ENCODE results near the gene CLTCL1.
A peak's percentile ranks its signal among the peaks of the same experiment; 100 is the strongest.

CLTCL1 gene

DNA sequence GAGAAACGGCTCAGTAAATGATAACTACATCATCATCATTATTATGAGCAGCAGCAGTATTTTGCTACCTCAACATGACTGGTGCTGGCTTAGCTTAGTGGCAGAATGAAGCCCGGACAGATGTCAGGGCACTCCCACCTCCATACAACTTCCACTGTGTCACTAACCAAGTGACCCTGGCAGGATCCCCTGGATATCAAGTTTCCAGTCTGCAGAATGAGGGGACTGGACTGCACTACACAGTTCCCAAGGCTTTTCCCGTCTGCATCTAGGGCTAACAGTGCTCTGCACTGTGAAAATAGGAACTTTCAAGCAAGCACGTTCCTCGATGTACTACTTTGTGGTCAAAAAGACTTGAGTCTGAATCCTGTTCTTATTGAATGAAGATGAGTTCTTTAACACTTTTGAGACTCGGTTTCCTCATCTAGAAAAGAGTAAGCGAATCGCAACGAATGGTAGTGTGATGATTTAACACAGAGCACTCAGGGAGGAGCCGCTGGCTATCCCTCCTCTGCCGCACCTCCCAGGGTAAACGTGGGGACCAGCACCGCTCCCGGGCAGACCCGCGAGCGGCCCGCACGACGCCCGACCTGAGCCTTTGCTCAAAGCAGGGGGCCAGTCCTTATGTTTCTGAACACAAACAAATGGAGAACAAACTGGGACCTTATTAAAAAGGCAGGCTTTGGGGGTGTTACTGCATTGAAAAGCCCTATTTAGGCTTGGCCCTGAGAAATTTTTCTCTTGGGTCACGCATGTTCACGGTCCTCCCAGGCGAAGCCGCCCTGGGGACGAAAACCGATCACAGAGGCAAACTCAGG, 910 bp downstream of the CLTCL1 start:
- peak overlapping the region; percentile 74 for H2AFZ ChIP-seq
- H3K4me3 ChIP-seq (ENCODE audit: low read depth, low read length): peak overlapping the region; percentile 57
- H3K4me2 ChIP-seq (ENCODE audit: low read length): peak overlapping the region; percentile 83
- no peaks in the 10 kb centered on the region for H3K9me3 ChIP-seq (ENCODE audit: control insufficient read depth, low read length)
- no peak overlapping the region for H3K9ac ChIP-seq
- H3K36me3 ChIP-seq (ENCODE audit: control insufficient read depth, insufficient read depth, low read length): no peaks in the 10 kb centered on the region
- no peaks in the 10 kb centered on the region for H3K79me2 ChIP-seq
- H3K27ac ChIP-seq: no peak overlapping the region
- TF ChIP-seq, protein P1, sequence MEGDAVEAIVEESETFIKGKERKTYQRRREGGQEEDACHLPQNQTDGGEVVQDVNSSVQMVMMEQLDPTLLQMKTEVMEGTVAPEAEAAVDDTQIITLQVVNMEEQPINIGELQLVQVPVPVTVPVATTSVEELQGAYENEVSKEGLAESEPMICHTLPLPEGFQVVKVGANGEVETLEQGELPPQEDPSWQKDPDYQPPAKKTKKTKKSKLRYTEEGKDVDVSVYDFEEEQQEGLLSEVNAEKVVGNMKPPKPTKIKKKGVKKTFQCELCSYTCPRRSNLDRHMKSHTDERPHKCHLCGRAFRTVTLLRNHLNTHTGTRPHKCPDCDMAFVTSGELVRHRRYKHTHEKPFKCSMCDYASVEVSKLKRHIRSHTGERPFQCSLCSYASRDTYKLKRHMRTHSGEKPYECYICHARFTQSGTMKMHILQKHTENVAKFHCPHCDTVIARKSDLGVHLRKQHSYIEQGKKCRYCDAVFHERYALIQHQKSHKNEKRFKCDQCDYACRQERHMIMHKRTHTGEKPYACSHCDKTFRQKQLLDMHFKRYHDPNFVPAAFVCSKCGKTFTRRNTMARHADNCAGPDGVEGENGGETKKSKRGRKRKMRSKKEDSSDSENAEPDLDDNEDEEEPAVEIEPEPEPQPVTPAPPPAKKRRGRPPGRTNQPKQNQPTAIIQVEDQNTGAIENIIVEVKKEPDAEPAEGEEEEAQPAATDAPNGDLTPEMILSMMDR (IDR thresholded peaks at IDR 0.05): no peak
- no peaks in the 10 kb centered on the region for H3K4me1 ChIP-seq
- no peaks in the 10 kb centered on the region for H3K27me3 ChIP-seq (ENCODE audit: control insufficient read depth, insufficient read depth, low read length)

DNA sequence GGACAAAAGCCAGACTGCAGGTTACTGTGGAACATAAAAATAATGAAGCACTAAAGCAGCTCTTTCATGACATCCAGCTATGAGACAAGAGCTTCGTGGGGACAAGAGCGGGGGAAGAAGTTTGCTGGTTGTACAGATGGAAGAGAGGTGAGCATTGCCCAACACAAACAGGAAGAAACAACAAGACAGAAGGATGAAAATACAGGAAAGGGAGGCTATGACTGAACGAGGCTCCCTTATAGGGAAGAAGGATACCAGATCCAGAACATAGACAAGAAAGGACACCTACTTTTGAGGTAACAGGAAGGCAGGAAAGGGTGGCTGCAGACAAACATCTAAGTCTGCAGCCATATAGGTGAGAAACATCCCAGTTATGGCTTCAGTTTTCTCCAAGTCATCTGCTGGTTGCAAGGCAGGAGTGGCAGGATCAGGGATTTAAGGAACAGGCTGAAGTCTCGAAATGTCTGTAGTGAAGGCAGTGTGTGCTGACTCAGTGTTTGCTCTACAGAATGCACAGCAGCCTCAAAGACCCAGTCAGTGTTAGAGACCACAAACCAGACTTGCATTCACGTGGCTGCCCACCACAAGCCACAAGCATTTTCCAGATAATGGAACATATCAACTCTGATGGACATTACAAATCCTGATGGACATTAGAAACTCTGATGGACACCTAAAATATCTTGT, 1.9 kb downstream of the CLTCL1 start:
- Histone ChIP-seq H3K9me3 (ENCODE audit: control insufficient read depth, low read length) (no peaks in the 10 kb centered on the region), H3K4me3 (ENCODE audit: low read depth, low read length) (no peak overlapping the region), H3K4me2 (ENCODE audit: low read length) (no peak overlapping the region), H3K9ac (no peak overlapping the region), H3K79me2 (no peaks in the 10 kb centered on the region), H2AFZ (no peak overlapping the region), H3K27ac (no peak overlapping the region), H3K4me1 (no peaks in the 10 kb centered on the region), H3K36me3 (ENCODE audit: control insufficient read depth, insufficient read depth, low read length) (no peaks in the 10 kb centered on the region), H3K27me3 (ENCODE audit: control insufficient read depth, insufficient read depth, low read length) (no peaks in the 10 kb centered on the region)
- TF ChIP-seq, protein P1 (IDR thresholded peaks at IDR 0.05): no peak

DNA sequence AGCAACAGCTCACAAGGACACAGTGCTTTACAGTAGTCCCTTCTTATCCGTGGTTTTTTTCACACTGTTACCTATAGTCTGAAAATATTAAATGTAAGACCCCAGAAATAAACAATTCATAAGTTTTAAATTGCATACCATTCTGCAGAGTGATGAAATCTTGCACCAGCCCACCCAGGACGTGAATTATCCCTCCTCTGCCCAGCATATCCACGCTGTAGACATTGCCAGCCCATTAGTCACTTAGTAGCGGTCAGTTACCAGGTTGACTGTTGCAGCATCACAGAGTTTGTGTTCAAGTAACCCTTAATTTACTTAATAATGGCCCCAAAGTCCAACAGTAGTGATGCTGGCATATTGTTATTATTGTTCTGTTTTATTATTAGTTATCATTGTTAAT, 3.6 kb downstream of the CLTCL1 start:
- H3K4me1 ChIP-seq: no peaks in the 10 kb centered on the region

DNA sequence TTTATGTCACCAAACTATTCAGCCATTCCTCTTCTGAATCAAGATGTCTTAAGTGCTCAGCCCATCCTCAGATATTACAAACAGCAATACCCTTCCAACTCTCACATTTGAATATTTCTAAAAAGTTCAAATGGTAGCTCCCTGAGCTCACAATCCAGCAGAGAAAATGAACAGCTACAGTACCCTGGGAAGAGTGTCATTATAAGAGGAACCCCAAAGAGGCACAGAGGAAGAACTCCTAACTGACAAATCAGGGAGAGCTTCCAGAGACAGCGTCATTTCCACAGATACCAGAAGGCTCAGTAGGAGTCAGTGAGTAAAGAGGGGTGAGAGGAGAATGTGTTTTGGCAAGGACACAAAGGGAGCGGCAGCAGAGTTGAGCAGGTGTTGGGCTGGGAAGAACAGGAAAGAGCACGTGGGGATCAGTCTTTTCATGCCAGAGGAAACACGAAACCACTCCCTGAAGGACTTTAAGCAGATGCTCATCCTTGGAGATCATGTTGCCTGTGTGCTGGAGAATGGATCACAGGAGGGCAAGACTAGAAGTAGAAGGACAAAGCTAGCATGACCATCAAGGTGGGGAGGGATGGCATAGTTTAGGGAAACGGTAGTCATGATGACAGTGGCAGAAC, 4.3 kb downstream of the CLTCL1 start:
- no peaks in the 10 kb centered on the region for H3K36me3 ChIP-seq (ENCODE audit: control insufficient read depth, insufficient read depth, low read length)

More for the DNA sequence above, 3.6 kb downstream of the CLTCL1 start:
- Histone ChIP-seq H3K36me3 (ENCODE audit: control insufficient read depth, insufficient read depth, low read length) (no peaks in the 10 kb centered on the region), H3K27me3 (ENCODE audit: control insufficient read depth, insufficient read depth, low read length) (no peaks in the 10 kb centered on the region), H3K79me2 (no peaks in the 10 kb centered on the region), H3K9me3 (ENCODE audit: control insufficient read depth, low read length) (no peaks in the 10 kb centered on the region), H3K27ac (no peak overlapping the region), H3K4me2 (ENCODE audit: low read length) (no peak overlapping the region), H3K9ac (no peak overlapping the region), H3K4me3 (ENCODE audit: low read depth, low read length) (no peak overlapping the region), H2AFZ (no peak overlapping the region)
- TF ChIP-seq, protein P1 (IDR thresholded peaks at IDR 0.05): no peak

More for the DNA sequence above, 4.3 kb downstream of the CLTCL1 start:
- Histone ChIP-seq H3K27me3 (ENCODE audit: control insufficient read depth, insufficient read depth, low read length) (no peaks in the 10 kb centered on the region), H2AFZ (no peak overlapping the region), H3K4me3 (ENCODE audit: low read depth, low read length) (no peak overlapping the region), H3K27ac (no peak overlapping the region), H3K4me2 (ENCODE audit: low read length) (no peak overlapping the region), H3K9me3 (ENCODE audit: control insufficient read depth, low read length) (no peaks in the 10 kb centered on the region), H3K79me2 (no peaks in the 10 kb centered on the region), H3K9ac (no peak overlapping the region), H3K4me1 (no peaks in the 10 kb centered on the region)
- TF ChIP-seq, protein P1 (IDR thresholded peaks at IDR 0.05): no peak
